Measurements from ENCODE around the gene NR6A1. TPM values are rescaled to one million over a fixed set of nuclear protein-coding genes. Genes with fewer than 3 reads are reported as not detected.

Gene NR6A1
- total and polyA plus RNA-seq, 2 of the 13 experiments (the other 11 are each of a cell fraction or from before 2014, with no cell fraction given) = 28.1 to 31.5 TPM

DNA sequence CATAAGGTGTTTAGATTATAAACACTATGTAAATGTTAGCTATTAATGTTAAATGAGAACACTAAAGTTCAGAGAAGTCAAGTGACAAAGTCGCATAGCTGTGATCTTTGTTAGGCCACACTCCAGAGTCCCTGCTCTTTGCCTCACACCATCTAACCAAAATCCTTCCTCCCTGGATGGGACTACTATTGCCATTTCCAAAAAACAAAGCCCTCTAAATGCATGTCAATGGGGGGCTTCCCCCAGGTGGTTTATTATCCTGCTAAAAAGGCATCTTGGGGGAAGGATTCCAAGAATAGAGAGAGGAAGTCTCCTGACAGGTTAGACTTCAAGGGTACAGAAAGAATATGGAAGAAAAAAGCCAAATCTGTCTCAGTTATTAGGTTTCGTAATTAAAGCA, 10.4 kb downstream of the NR6A1 start:
- Histone ChIP-seq H3K9me3 (ENCODE audit: low read length) (no peaks in the 10 kb centered on the region), H3K4me2 (ENCODE audit: low read depth, low read length) (no peak overlapping the region), H3K27ac (ENCODE audit: extremely low read length, insufficient read depth, low read length) (no peak overlapping the region), H3K36me3 (replicated peaks in 1 of 2; ENCODE audit: control insufficient read depth in 1 of 2, insufficient read depth in 2 of 2, low read length in 2 of 2) (no peaks in the 10 kb centered on the region), H3K79me2 (ENCODE audit: insufficient read depth, low read length) (peaks cover 93% of the 10 kb centered on the region), H3K9ac (ENCODE audit: insufficient read depth, low read depth, low read length) (no peak overlapping the region), H3K4me1 (ENCODE audit: insufficient read depth, low read length) (peaks cover 73% of the 10 kb centered on the region), H4K20me1 (ENCODE audit: insufficient read depth, low read length) (peaks cover 10% of the 10 kb centered on the region; the same call in 1 of the 2 replicates), H3K4me3 (replicated peaks in 1 of 3; ENCODE audit: insufficient read depth in 1 of 3, low read depth in 2 of 3, low read length in 3 of 3) (no peak overlapping the region), H2AFZ (ENCODE audit: low read length) (no peak overlapping the region), H3K27me3 (ENCODE audit: control insufficient read depth in 1 of 2, insufficient read depth in 2 of 2, low read length in 2 of 2) (no peaks in the 10 kb centered on the region; a peak in 1 of 5 replicates)
- no peak for ATAC-seq
- no peak for FAIRE-seq
- no TSS peak for BruUV-seq (replicated peaks)
- intact Hi-C loops (cut with micrococcal nuclease; ENCODE audit: unreplicated experiment) = no loop called here
- POLR2A ChIA-PET = interaction anchor here (1.6 kb wide), 1 partner anchor 10 kb away, joined by 4 read pairs; no protein-coding TSS in a partner anchor
- no peak for DNase-seq (ENCODE audit: low spot score)
- 98% methylated on average over 2 of the region's 2 CpGs for WGBS (ENCODE audit: low lambda C conversion rate)
- TF ChIP-seq TFDP1 (CRISPR knock-in tag; IDR thresholded peaks at IDR 0.05; ENCODE audit: borderline replicate concordance) (no peak), TAF15 (IDR thresholded peaks at IDR 0.05; ENCODE audit: low read depth, low read length, poor library complexity, severe bottlenecking) (no peak), ZNF275 (CRISPR knock-in tag; IDR thresholded peaks at IDR 0.05; ENCODE audit: borderline replicate concordance) (no peak), ZNF557 (CRISPR knock-in tag; IDR thresholded peaks at IDR 0.05) (no peak), PHF21A (CRISPR knock-in tag; IDR thresholded peaks at IDR 0.05) (no peak), ZNF224 (CRISPR knock-in tag; IDR thresholded peaks at IDR 0.05) (no peak), TP53 (CRISPR knock-in tag; conservative IDR thresholded peaks at IDR 0.05) (no peak), ZNF547 (CRISPR knock-in tag; IDR thresholded peaks at IDR 0.05) (no peak), GATAD1 (CRISPR knock-in tag; IDR thresholded peaks at IDR 0.05) (no peak), ZNF800 (CRISPR knock-in tag; IDR thresholded peaks at IDR 0.05) (no peak), NFYB (CRISPR knock-in tag; IDR thresholded peaks at IDR 0.05) (no peak), ZFY (CRISPR knock-in tag; IDR thresholded peaks at IDR 0.05) (no peak), ZBTB8A (CRISPR knock-in tag; IDR thresholded peaks at IDR 0.05; ENCODE audit: borderline replicate concordance, low read depth) (no peak), ZBTB42 (CRISPR knock-in tag; IDR thresholded peaks at IDR 0.05) (no peak), WIZ (CRISPR knock-in tag; IDR thresholded peaks at IDR 0.05) (no peak), ZFP1 (CRISPR knock-in tag; IDR thresholded peaks at IDR 0.05) (no peak)
- CTCF ChIA-PET (ENCODE audit: low intra/inter-chr PET ratio, low total read pairs) = no interaction called here
- in situ Hi-C loops (cut with HindIII; ENCODE audit: extremely low pct_ligation_motif_present, low pct_unique_long_range_greater_than_20kb) = no loop called here
